ENCODE results near the gene RAB3IL1. TPM values are rescaled to one million over a fixed set of nuclear protein-coding genes. Genes with fewer than 3 reads are reported as not detected.

Gene RAB3IL1
- total RNA-seq, 3 donors from 2014 or later = 11.7 to 27.9 (median 22.6) TPM

DNA sequence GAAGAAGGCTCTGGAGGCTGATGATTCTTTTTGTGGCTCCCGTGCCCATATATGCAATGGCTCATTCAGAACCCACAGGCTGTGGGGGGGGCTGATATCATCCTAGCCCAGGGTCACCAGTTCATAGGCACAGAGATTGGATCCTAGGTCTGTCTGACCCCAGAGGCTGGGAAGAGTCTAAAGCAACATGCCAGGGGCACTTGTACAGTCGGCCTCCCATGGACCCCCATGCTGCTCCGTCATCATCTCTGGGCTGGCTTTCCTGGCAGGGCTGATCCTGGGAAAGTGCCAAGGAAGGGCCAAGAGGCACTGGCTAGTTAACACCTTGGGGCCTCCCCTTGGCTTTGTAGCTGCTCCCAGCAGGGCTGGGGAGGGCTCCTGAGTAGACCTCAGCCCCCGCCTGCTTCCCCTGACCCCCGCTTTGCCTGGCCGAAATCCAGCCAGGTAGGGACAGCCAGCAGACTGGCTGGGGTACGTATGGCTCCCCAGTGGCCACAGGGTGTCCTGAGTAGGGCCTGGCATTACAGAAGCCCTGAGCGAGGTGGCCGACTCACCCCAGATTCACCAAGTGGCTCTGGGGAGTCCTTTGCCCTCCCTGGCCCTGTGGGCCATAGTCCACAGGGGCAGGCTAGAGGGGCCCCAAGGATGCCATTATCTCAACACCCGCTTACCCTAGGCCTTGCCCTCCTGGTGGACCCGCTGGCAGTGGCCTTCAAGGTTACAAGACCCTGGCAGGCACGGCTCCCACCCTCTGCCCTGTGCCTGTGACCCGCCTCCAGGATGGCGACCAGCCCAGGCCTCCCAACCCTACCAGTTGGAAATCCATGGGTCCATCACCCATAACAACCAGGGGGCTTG is 48.6 kb downstream of the RAB3IL1 start:
- intact Hi-C loops (cut with DNase I; ENCODE audit: low total_unique reads) = loop anchor here (1.0 kb wide), 1 partner anchor 30 kb away; no protein-coding TSS in a partner anchor
- no peaks in the 10 kb centered on the region for H3K27me3 ChIP-seq
- H3K27ac ChIP-seq = no peak overlapping the region
- DNase-seq (ENCODE audit: low spot score in 2 of 2) = no peak
- H3K4me1 ChIP-seq = no peaks in the 10 kb centered on the region
- H3K36me3 ChIP-seq = no peaks in the 10 kb centered on the region
- no peaks in the 10 kb centered on the region for H3K9me3 ChIP-seq
- no peak for TF ChIP-seq POLR2AphosphoS5 (IDR thresholded peaks at IDR 0.05)
- TF ChIP-seq, protein P1, sequence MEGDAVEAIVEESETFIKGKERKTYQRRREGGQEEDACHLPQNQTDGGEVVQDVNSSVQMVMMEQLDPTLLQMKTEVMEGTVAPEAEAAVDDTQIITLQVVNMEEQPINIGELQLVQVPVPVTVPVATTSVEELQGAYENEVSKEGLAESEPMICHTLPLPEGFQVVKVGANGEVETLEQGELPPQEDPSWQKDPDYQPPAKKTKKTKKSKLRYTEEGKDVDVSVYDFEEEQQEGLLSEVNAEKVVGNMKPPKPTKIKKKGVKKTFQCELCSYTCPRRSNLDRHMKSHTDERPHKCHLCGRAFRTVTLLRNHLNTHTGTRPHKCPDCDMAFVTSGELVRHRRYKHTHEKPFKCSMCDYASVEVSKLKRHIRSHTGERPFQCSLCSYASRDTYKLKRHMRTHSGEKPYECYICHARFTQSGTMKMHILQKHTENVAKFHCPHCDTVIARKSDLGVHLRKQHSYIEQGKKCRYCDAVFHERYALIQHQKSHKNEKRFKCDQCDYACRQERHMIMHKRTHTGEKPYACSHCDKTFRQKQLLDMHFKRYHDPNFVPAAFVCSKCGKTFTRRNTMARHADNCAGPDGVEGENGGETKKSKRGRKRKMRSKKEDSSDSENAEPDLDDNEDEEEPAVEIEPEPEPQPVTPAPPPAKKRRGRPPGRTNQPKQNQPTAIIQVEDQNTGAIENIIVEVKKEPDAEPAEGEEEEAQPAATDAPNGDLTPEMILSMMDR (IDR thresholded peaks at IDR 0.05) = no peak
- no peak for TF ChIP-seq POLR2A (IDR thresholded peaks at IDR 0.05)
- H3K4me3 ChIP-seq = no peak overlapping the region

DNA sequence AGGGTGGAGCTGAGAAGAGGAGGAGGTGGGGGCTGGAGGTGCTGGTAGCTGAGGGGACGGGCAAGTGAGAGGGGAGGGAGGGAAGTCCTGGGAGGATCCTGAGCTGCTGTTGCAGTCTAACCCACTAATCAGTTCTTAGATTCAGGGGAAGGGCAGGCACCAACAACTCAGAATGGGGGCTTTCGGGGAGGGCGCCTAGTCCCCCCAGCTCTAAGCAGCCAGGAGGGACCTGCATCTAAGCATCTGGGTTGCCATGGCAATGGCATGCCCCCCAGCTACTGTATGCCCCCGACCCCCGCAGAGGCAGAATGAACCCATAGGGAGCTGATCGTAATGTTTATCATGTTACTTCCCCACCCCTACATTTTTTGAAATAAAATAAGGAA is 50.4 kb downstream of the RAB3IL1 start:
- no peak overlapping the region for H3K4me3 ChIP-seq
- intact Hi-C loops (cut with DNase I; ENCODE audit: low total_unique reads) = no loop called here
- no peaks in the 10 kb centered on the region for H3K27me3 ChIP-seq
- TF ChIP-seq, protein P1 (IDR thresholded peaks at IDR 0.05) = no peak
- TF ChIP-seq POLR2AphosphoS5 (IDR thresholded peaks at IDR 0.05) (no peak), POLR2A (IDR thresholded peaks at IDR 0.05) (no peak)
- H3K36me3 ChIP-seq = no peaks in the 10 kb centered on the region
- no peaks in the 10 kb centered on the region for H3K4me1 ChIP-seq
- H3K27ac ChIP-seq = no peak overlapping the region
- no peaks in the 10 kb centered on the region for H3K9me3 ChIP-seq
- DNase-seq (ENCODE audit: low spot score in 2 of 2) = no peak

DNA sequence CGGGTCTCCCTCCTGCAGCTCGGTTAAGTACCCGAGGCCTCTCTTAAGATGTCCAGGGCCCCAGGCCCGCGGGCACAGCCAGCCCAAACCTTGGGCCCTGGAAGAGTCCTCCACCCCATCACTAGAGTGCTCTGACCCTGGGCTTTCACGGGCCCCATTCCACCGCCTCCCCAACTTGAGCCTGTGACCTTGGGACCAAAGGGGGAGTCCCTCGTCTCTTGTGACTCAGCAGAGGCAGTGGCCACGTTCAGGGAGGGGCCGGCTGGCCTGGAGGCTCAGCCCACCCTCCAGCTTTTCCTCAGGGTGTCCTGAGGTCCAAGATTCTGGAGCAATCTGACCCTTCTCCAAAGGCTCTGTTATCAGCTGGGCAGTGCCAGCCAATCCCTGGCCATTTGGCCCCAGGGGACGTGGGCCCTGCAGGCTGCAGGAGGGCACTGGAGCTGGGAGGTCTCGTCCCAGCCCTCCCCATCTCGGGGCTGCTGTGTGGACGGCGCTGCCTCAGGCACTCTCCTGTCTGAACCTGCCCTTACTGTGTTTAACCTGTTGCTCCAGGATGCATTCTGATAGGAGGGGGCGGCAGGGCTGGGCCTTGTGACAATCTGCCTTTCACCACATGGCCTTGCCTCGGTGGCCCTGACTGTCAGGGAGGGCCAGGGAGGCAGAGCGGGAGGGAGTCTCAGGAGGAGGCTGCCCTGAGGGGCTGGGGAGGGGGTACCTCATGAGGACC is 51.0 kb downstream of the RAB3IL1 start:
- Histone ChIP-seq H3K36me3 (no peaks in the 10 kb centered on the region), H3K27me3 (no peaks in the 10 kb centered on the region), H3K4me1 (no peaks in the 10 kb centered on the region), H3K27ac (no peak overlapping the region), H3K9me3 (no peaks in the 10 kb centered on the region), H3K4me3 (no peak overlapping the region)
- TF ChIP-seq, protein P1 (IDR thresholded peaks at IDR 0.05) = no peak
- TF ChIP-seq POLR2AphosphoS5 (IDR thresholded peaks at IDR 0.05) = no peak
- no peak for TF ChIP-seq POLR2A (IDR thresholded peaks at IDR 0.05)
- intact Hi-C loops (cut with DNase I; ENCODE audit: low total_unique reads) = no loop called here
- DNase-seq (ENCODE audit: low spot score in 2 of 2) = no peak

DNA sequence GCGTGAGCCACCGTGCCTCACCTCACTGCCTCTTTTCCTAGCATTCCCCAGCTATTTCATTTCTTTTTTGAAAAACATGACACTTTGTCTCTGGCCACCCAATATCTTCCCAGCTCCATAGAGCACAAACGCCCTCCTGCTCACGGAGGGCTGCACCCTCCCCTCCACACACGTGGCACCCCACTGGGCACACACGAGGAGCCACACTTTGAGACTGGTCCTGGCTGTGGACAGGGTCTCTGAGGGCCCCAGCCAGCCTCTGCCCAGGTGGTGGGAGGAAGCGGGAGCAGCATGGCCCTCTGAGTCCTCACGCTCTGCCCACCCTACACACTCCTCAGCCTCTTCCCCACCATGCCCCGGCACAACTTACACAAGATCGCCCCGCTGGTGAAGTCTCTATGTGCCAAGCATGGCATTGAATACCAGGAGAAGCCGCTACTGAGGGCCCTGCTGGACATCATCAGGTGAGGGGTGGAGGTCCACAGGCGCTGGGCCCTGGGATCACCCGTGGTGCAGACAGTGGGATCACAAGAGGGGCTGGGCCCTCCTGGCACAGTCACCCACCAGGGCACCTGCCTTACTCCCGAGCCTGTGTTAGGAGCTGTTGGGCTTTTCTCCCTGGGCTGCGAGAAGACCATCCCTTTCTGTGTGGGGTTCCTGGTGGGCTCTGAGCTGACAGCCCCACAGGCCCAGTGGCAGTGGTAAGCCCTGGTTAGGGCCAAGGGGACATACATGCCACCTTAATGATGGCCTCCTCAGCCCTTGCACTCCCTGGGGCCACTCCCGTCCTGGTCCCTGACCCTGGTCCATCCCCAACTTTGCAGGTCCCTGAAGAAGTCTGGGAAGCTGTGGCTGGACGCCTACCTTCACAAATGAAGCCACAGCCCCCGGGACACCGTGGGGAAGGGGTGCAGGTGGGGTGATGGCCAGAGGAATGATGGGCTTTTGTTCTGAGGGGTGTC is 52.3 kb downstream of the RAB3IL1 start:
- no peak overlapping the region for H3K27ac ChIP-seq
- no peak overlapping the region for H3K4me3 ChIP-seq
- TF ChIP-seq POLR2AphosphoS5 (IDR thresholded peaks at IDR 0.05) = no peak
- TF ChIP-seq, protein P1 (IDR thresholded peaks at IDR 0.05) = no peak
- TF ChIP-seq POLR2A (IDR thresholded peaks at IDR 0.05) = no peak
- DNase-seq (ENCODE audit: low spot score in 2 of 2) = no peak
- H3K36me3 ChIP-seq = no peaks in the 10 kb centered on the region
- H3K27me3 ChIP-seq = no peaks in the 10 kb centered on the region
- intact Hi-C loops (cut with DNase I; ENCODE audit: low total_unique reads) = no loop called here
- H3K9me3 ChIP-seq = no peaks in the 10 kb centered on the region
- no peaks in the 10 kb centered on the region for H3K4me1 ChIP-seq

Measured in breast epithelium (tissue), 4 donors.